ENCODE data around the gene ZBTB42.

DNA sequence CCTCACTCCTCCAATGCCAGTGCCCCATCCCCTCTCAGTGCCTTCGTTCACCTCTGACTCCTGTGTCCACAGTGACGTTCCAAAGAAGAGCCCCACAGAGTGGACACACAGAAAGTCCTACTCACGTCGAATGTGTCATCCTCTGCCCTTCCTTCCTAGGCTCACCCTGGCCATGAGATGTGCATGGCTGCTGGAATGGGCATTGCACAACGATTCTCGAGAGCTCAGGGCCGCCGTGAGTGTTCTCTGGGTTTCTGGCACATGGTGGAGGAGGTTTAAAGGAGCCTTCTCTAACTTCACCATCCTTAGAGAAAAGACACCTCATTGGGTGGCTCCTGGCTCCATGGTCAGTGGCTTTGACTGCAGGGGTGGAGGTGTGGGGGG lies 51.4 kb downstream of the ZBTB42 start:
- no peak for TF ChIP-seq POLR2A (IDR thresholded peaks at IDR 0.05)
- TF ChIP-seq CTCF (IDR thresholded peaks at IDR 0.05): no peak
